ENCODE results near the gene NDST3.
"Not testable (repeated sequence)": the region's sequence is repeated elsewhere in the genome, so short reads cannot be mapped to it uniquely, and the experiment has no call there.

Gene NDST3

DNA sequence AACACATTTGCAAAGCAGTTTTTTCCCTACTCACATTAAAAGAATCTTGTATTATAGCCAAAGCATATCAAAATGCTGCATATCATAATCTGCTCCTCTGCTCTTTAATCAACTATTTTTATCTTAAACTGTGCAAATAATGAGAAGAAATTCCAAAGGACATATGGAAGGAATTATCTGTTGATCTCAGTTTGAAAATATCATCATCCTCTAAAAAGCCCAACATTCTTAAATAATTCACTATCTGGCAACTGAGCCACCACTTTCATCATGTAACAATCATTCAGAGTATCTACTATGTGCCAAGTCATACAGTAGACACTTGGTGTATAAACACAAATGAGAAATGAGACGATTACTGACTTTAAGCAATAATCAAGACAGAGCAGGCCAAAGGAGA is 255.5 kb downstream of the NDST3 start:
- TF ChIP-seq, protein P1, sequence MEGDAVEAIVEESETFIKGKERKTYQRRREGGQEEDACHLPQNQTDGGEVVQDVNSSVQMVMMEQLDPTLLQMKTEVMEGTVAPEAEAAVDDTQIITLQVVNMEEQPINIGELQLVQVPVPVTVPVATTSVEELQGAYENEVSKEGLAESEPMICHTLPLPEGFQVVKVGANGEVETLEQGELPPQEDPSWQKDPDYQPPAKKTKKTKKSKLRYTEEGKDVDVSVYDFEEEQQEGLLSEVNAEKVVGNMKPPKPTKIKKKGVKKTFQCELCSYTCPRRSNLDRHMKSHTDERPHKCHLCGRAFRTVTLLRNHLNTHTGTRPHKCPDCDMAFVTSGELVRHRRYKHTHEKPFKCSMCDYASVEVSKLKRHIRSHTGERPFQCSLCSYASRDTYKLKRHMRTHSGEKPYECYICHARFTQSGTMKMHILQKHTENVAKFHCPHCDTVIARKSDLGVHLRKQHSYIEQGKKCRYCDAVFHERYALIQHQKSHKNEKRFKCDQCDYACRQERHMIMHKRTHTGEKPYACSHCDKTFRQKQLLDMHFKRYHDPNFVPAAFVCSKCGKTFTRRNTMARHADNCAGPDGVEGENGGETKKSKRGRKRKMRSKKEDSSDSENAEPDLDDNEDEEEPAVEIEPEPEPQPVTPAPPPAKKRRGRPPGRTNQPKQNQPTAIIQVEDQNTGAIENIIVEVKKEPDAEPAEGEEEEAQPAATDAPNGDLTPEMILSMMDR (conservative IDR thresholded peaks at IDR 0.05): no peak

DNA sequence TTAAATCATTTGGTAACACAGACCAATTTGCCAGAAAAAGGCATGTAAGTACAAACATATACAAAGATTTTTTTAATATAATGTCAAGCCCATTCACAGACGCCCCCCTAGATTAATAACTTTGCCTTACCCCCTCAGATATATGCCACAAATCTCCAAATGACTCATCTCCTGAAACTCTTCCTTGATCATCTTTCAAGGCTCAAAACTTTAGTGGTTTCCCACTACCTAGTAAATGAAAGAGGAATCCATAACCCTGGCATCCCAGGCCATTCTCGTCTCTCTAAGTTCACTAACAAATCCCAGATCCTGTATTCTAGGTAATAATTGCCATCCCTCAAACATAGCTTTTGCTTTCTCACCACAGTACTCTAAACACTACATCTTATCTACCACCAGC is 256.7 kb downstream of the NDST3 start:
- no peak overlapping the region for H3K27ac ChIP-seq
- TF ChIP-seq, protein P1 (conservative IDR thresholded peaks at IDR 0.05): no peak

More for the DNA sequence above, 255.5 kb downstream of the NDST3 start:
- no peak overlapping the region for H3K27ac ChIP-seq

DNA sequence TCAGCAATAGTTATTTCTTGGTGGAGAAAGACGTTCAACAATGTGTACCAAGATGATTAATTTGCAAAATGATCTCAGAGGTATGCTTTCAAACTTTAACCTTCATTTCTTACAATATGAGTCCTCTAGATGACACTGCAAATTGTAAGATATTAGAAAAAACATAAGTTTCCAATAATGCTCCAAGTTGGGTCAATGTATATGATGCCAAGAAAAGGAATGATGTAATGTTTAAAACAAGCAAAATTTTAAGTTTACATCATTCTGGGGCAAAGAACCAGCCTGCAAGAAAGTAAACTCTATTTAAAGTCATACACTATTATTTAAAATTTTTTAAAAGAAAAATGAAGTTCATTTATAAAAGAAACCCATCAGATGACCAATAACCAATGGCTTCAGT is 262.4 kb downstream of the NDST3 start:
- no peak overlapping the region for H3K27ac ChIP-seq

DNA sequence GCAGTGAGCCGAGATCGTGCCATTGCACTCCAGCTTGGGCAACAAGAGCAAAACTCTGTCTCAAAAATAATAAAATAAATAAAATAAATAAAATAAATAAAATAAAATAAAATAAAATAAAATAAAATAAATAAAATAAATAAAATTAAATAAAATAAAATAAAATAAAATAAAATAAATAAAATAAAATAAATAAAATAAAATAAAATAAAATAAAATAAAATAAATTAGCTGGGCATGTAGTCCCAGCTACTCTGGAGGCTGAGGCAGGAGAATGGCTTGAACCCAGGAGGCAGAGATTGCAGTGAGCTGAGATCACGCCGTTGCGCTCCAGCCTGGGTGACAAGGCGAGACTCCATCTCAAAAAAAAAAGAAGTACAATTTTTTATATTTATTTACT is 265.3 kb downstream of the NDST3 start:
- not testable (repeated sequence) for H3K27ac ChIP-seq

More for the DNA sequence above, 262.4 kb downstream of the NDST3 start:
- TF ChIP-seq, protein P1 (conservative IDR thresholded peaks at IDR 0.05): no peak

DNA sequence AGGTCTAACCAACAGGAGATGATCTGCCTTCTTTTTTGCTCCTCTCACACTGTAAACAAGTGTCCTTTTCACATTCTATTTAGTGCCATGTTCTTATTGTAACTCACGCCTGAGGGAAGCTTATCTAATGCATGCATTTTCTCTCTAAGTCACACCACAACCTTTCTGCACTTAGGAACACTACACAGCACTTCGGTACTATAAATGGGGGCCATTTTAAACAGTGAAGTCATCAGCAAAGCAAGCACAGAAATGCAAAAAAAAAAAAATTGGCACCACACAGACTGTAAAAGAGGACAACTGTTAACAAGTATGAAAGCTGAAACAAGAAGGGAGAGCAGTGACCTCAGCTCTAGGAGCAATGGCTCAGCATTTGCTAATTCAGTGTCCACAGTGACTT is 273.4 kb downstream of the NDST3 start:
- TF ChIP-seq, protein P1 (conservative IDR thresholded peaks at IDR 0.05): no peak
- H3K27ac ChIP-seq: no peak overlapping the region

Data from VCaP (cell line).